GM23338 (cell line): ENCODE results near the gene TINCR.

ENCODE experiments used
- CTCF ChIP-seq, 2 experiments: fragments of 200-600 bp in 1 of 2; sonication (generic) in 1 of 2; conservative IDR thresholded peaks; 2 replicates each; pipeline versions ENCODE4 v1.5.1 to v1.6.1; 2016 to 2017; ENCODE audit warnings: antibody characterized with exemption in 2 of 2, low read depth in 2 of 2, mild to moderate bottlenecking in 2 of 2, moderate library complexity in 1 of 2
- EZH2 ChIP-seq: fragments of 200-600 bp; sonication (generic); IDR thresholded peaks from one replicate; pipeline ENCODE4 v1.8.0; 2017; ENCODE audit warnings: antibody characterized with exemption, mild to moderate bottlenecking, low read depth; ENCODE audit not compliant: unreplicated experiment
- EZH2phosphoT487 ChIP-seq: fragments of 200-600 bp; sonication (generic); IDR thresholded peaks from one replicate; pipeline ENCODE4 v1.8.1; 2018; ENCODE audit warnings: antibody characterized with exemption; ENCODE audit not compliant: unreplicated experiment
- JUNB ChIP-seq: IDR thresholded peaks from one replicate; pipeline ENCODE4 v1.6.1; 2016; ENCODE audit warnings: antibody characterized with exemption; ENCODE audit not compliant: unreplicated experiment
- POLR2AphosphoS5 ChIP-seq: IDR thresholded peaks from 2 replicates; pipeline ENCODE4 v1.6.1; 2016; ENCODE audit warnings: antibody characterized with exemption, low read depth
- REST ChIP-seq: IDR thresholded peaks from one replicate; pipeline ENCODE4 v1.6.1; 2018; ENCODE audit warnings: antibody characterized with exemption; ENCODE audit not compliant: unreplicated experiment

GRCh38 chr19:5537870-5538269 is 29.9 kb downstream of the TINCR start:
- TF ChIP-seq CTCF (conservative IDR thresholded peaks at IDR 0.05; ENCODE audit: low read depth in 2 of 2) = no peak
- no peak for TF ChIP-seq REST
- TF ChIP-seq EZH2phosphoT487 = no peak
- TF ChIP-seq POLR2AphosphoS5 = no peak
- no peak for TF ChIP-seq JUNB
- no peak for TF ChIP-seq EZH2
